GM19238 (cell line): ENCODE data around the gene PPRC1.
"Not testable (repeated sequence)": the region's sequence is repeated elsewhere in the genome, so short reads cannot be mapped to it uniquely, and the experiment has no call there.

ENCODE experiments used
- DNase-seq: peaks from one replicate; pipeline ENCODE4 v3.0.0; 2011; ENCODE audit warnings: low spot score; ENCODE audit not compliant: insufficient read length

PPRC1 gene

GRCh38 chr10:102188941-102189898 lies 56.4 kb downstream of the PPRC1 start:
- not testable (repeated sequence) for DNase-seq

GRCh38 chr10:102191956-102192355 lies 59.1 kb downstream of the PPRC1 start:
- DNase-seq: no peak

- DNase-seq: no peak
Measured at GRCh38 chr10:102195296-102195870, 62.5 kb downstream of the PPRC1 start.

- DNase-seq: no peak
Measured at GRCh38 chr10:102196893-102197292, 64.1 kb downstream of the PPRC1 start.

GRCh38 chr10:102198027-102198426 lies 65.2 kb downstream of the PPRC1 start:
- DNase-seq: no peak
